ENCODE results near the gene RAD9A. TPM values are rescaled to one million over a fixed set of nuclear protein-coding genes. Genes with fewer than 3 reads are reported as not detected.

Gene RAD9A
- 10 to 100 TPM; 10.4 to 20.9 TPM for total RNA-seq
- polyA plus RNA-seq (ENCODE audit: insufficient read length in 2 of 2): 10 to 100 TPM; 31.4 to 43.5 TPM
- long read RNA-seq, donor 1, partial matches to known transcripts: 129 of 156 reads
- long read RNA-seq, donor 1, other reads (novel, unspliced or antisense): 22 of 156 reads
- long read RNA-seq, donor 2, partial matches to known transcripts: 23 of 43 reads
- long read RNA-seq, donor 2, other reads (novel, unspliced or antisense): 20 of 43 reads
- long read RNA-seq, donor 3, partial matches to known transcripts: 36 of 45 reads
- long read RNA-seq, donor 3, other reads (novel, unspliced or antisense): 9 of 45 reads
- long read RNA-seq, donor 4, partial matches to known transcripts: 307 of 312 reads
- long read RNA-seq, donor 4, other reads (novel, unspliced or antisense): 0 of 312 reads

- peaks cover 39% of the 10 kb centered on the region for H3K36me3 ChIP-seq (ENCODE audit: control insufficient read depth, insufficient read depth, low read length)
- H3K4me3 ChIP-seq (ENCODE audit: low read depth, low read length): peak within 1 kb of the TSS; percentile 85
- no peaks in the 10 kb centered on the region for H3K9me3 ChIP-seq (ENCODE audit: control insufficient read depth, insufficient read depth, low read length)
- H3K27me3 ChIP-seq (ENCODE audit: control insufficient read depth, insufficient read depth, low read length): no peaks in the 10 kb centered on the region
- peaks cover 23% of the 10 kb centered on the region for H3K4me1 ChIP-seq (ENCODE audit: control insufficient read depth, insufficient read depth, low read length)
- under 1% methylated on average over 72 of the region's 75 CpGs for WGBS (ENCODE audit: insufficient coverage)
- peak; percentile 87 to 98 (median 94) for DNase-seq (ENCODE audit: low read depth in 4 of 6, low spot score in 6 of 6)
- peak within 1 kb of the TSS; percentile 87 for H3K27ac ChIP-seq (ENCODE audit: low read depth, low read length)
Measured at GRCh38 chr11:67391304-67392182, at the start of gene RAD9A. TSS of gene RAD9A (plus strand) at chr11:67391986. CDS start at chr11:67392045, 59 bp downstream.

DNA sequence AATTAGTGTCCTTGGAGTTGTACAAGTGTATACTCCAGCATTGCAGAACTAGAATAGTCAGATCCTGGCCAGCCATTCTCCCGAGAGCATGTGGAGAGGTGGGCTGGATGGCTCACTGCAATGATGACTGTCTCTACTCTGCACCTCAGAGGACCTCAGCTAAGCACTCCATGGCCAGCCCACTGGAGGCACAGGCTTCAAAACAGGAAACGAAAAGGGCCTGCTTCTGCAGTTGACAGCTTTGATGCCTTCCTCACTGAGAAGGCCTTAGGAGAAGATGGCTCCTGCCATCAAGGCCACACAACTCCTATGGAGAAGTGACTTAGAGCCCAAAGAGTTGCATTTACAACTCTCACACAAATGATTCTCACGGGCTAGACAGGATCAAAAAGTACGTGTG is 47.5 kb upstream of the RAD9A start:
- Histone ChIP-seq H3K36me3 (ENCODE audit: control insufficient read depth, insufficient read depth, low read length) (peaks cover 2% of the 10 kb centered on the region), H3K9me3 (ENCODE audit: control insufficient read depth, insufficient read depth, low read length) (no peaks in the 10 kb centered on the region), H3K4me1 (ENCODE audit: control insufficient read depth, insufficient read depth, low read length) (no peaks in the 10 kb centered on the region), H3K27ac (ENCODE audit: low read depth, low read length) (no peak overlapping the region), H3K4me3 (ENCODE audit: low read depth, low read length) (no peak overlapping the region), H3K27me3 (ENCODE audit: control insufficient read depth, insufficient read depth, low read length) (no peaks in the 10 kb centered on the region)
- 89% methylated on average over 3 of the region's 4 CpGs for WGBS (ENCODE audit: insufficient coverage)
- DNase-seq (ENCODE audit: low read depth in 4 of 6, low spot score in 6 of 6): no peak

DNA sequence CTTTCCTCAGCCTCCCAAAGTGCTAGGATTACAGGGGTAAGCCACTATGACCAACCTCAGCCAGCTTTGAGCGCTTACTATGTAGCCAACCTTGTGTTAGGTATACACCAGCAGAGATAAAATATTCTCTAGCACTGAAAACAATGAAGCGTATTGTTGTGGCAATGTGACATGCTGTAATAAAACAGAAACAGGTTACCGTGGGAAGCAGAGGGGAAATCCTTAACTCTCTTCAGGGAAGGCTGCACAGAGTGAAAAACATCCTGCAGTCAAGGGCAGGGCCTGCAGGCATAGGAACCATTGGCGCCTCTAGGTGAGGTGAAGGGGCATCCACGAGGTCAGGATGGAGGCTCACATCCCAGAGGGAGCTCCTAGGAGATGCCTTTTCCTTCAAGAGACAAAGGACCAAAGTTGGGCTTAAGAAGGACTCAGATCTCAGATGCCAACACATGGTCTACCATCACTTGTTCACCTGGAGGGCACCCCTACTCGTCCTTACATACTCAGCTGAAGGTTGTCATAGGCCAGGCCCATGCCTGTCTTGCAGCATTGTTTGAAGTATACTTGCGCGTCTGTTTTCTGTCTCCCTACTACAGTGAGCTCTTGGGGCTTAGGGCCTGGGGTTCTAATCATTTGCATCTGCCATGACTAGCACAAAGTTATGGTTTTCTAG is 46.4 kb upstream of the RAD9A start:
- peaks cover 5% of the 10 kb centered on the region for H3K36me3 ChIP-seq (ENCODE audit: control insufficient read depth, insufficient read depth, low read length)
- no peaks in the 10 kb centered on the region for H3K4me1 ChIP-seq (ENCODE audit: control insufficient read depth, insufficient read depth, low read length)
- 70% methylated on average over 6 of the region's 8 CpGs for WGBS (ENCODE audit: insufficient coverage)
- DNase-seq (ENCODE audit: low read depth in 4 of 6, low spot score in 6 of 6): no peak
- H3K4me3 ChIP-seq (ENCODE audit: low read depth, low read length): no peak overlapping the region
- H3K27me3 ChIP-seq (ENCODE audit: control insufficient read depth, insufficient read depth, low read length): no peaks in the 10 kb centered on the region
- no peak overlapping the region for H3K27ac ChIP-seq (ENCODE audit: low read depth, low read length)
- H3K9me3 ChIP-seq (ENCODE audit: control insufficient read depth, insufficient read depth, low read length): no peaks in the 10 kb centered on the region

DNA sequence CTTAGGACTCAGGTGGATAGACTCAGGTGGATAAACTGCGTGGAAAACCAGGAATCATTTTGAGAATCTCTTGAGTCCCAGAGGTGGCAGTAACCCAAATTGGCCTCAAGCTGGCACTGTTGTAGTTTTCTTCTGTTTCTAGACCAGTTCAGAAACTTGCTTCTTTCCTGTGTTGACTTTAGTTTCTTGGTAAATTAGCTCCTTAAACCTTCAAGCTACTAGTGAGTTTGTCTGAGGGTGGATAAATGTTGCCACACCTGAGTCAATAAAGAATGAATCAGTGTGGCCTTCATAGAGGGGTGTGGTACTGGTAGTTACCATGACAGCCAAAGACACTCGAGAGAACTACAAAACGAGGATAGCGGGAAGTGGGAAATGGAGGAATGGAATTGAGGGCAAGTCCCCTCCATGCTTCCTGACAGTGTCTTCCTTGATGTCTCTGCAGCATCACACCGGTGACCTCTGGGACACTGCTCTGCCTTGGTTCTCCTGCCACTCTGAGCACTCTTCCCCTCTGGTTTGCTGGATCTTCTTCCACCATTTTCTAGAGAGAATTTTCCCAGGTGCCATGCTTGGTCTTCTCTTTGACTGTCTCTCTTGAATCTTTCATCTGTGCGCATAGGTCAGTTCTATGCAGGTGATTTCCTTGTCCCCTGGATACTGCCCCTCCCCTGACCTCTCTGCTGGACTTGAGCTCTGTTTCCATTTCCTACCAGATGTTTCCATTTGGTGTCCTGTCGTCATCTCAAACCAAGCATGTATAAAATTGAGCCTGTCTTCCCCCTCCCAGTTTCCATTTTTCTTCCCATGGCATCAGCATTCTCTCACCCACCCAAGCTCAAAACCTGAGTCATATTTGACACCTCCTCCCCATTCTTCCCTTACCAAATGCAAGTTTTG is 45.6 kb upstream of the RAD9A start:
- no peak overlapping the region for H3K4me3 ChIP-seq (ENCODE audit: low read depth, low read length)
- peak in 1 of 6 donors; percentile 54 for DNase-seq (ENCODE audit: low read depth in 4 of 6, low spot score in 6 of 6)
- no peaks in the 10 kb centered on the region for H3K9me3 ChIP-seq (ENCODE audit: control insufficient read depth, insufficient read depth, low read length)
- peaks cover 5% of the 10 kb centered on the region for H3K36me3 ChIP-seq (ENCODE audit: control insufficient read depth, insufficient read depth, low read length)
- 71% methylated on average over 7 of the region's 7 CpGs for whole genome bisulfite sequencing (ENCODE audit: insufficient coverage)
- H3K27ac ChIP-seq (ENCODE audit: low read depth, low read length): no peak overlapping the region
- peaks cover 3% of the 10 kb centered on the region for H3K4me1 ChIP-seq (ENCODE audit: control insufficient read depth, insufficient read depth, low read length)
- H3K27me3 ChIP-seq (ENCODE audit: control insufficient read depth, insufficient read depth, low read length): no peaks in the 10 kb centered on the region

DNA sequence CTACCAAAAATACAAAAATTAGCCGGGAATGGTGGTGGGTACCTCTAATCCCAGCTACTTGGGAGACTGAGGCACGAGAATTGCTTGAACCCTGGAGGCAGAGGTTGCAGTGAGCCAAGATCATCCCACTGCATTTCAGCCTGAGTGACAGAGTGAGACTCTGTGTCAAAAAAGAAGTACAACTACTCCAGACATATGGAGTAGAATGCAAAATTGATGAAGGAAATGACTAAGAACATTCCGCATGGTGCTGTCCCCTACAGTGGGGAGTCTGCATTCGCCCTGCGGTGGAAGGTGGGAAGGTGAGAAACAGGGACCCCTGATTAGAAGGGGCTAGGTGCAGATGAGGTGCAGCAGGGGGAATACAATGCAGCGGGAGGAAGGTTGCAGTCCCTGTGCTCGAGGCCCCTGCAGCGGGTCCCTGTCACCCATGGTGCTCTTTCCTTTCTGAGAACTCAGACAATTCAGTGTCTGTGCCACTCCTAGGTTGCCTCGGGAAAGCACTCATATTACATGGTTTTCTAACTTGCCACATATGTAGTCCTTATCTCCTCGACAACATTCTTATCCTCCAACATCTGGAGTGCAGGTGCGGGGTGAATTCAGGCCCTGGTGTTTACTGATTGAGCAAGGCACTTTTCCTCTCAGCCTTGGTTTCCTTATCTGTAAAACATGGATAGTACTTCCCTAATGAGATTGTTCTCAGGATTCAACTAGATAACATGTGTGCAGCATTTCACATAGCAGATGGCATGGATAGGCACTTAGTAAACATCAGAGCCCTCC is 43.6 kb upstream of the RAD9A start:
- no peaks in the 10 kb centered on the region for H3K9me3 ChIP-seq (ENCODE audit: control insufficient read depth, insufficient read depth, low read length)
- H3K4me1 ChIP-seq (ENCODE audit: control insufficient read depth, insufficient read depth, low read length): peaks cover 19% of the 10 kb centered on the region
- peaks cover 5% of the 10 kb centered on the region for H3K36me3 ChIP-seq (ENCODE audit: control insufficient read depth, insufficient read depth, low read length)
- WGBS (ENCODE audit: insufficient coverage): 89% methylated on average over 7 of the region's 11 CpGs
- H3K27me3 ChIP-seq (ENCODE audit: control insufficient read depth, insufficient read depth, low read length): no peaks in the 10 kb centered on the region
- no peak overlapping the region for H3K4me3 ChIP-seq (ENCODE audit: low read depth, low read length)
- no peak overlapping the region for H3K27ac ChIP-seq (ENCODE audit: low read depth, low read length)
- DNase-seq (ENCODE audit: low read depth in 4 of 6, low spot score in 6 of 6): no peak

DNA sequence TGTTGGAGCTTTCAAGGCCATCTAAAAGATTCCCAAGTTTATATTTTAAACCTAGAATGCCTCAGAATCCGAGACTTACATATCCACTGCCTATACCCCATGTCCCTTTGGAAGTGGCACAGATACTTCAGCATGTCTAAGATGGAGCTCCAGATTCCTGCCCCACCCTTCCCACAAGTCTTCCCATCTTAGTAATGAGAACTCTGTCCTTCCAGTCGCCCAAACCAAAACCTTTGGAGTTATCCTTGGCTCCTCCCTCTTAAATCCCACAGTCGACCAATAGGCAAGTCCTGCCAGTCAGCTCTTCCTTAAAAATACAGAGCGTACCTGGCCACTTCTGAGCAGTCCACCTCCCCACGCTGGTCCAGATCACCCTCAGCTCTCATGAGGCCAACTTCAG is 42.8 kb upstream of the RAD9A start:
- Histone ChIP-seq H3K4me3 (ENCODE audit: low read depth, low read length) (no peak overlapping the region), H3K27ac (ENCODE audit: low read depth, low read length) (no peak overlapping the region), H3K36me3 (ENCODE audit: control insufficient read depth, insufficient read depth, low read length) (peaks cover 5% of the 10 kb centered on the region), H3K27me3 (ENCODE audit: control insufficient read depth, insufficient read depth, low read length) (no peaks in the 10 kb centered on the region), H3K9me3 (ENCODE audit: control insufficient read depth, insufficient read depth, low read length) (no peaks in the 10 kb centered on the region), H3K4me1 (ENCODE audit: control insufficient read depth, insufficient read depth, low read length) (peaks cover 25% of the 10 kb centered on the region)
- WGBS (ENCODE audit: insufficient coverage): 67% methylated on average over 5 of the region's 5 CpGs
- DNase-seq (ENCODE audit: low read depth in 4 of 6, low spot score in 6 of 6): no peak

DNA sequence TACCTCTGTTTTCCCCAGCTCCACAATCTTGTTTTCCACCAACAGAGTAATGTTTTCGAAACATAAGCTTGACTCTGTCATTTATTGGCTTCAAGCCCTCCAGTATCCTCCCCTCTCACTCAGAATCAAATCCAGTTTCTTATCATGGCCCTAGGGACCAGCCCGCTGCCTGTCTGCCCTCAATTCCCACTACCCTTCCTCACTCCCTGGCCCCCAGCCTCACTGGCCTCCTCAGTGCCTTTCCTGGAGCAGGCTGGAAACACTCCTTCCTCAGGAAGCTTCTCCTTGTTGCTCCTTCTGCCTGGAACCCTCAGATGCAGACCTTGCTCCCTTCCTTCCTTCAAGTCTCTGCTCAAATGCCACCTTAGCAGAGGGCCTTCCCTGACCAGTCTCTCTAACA is 42.3 kb upstream of the RAD9A start:
- no peak for DNase-seq (ENCODE audit: low read depth in 4 of 6, low spot score in 6 of 6)
- Histone ChIP-seq H3K9me3 (ENCODE audit: control insufficient read depth, insufficient read depth, low read length) (no peaks in the 10 kb centered on the region), H3K4me1 (ENCODE audit: control insufficient read depth, insufficient read depth, low read length) (peaks cover 27% of the 10 kb centered on the region), H3K4me3 (ENCODE audit: low read depth, low read length) (no peak overlapping the region), H3K36me3 (ENCODE audit: control insufficient read depth, insufficient read depth, low read length) (peaks cover 5% of the 10 kb centered on the region), H3K27ac (ENCODE audit: low read depth, low read length) (no peak overlapping the region), H3K27me3 (ENCODE audit: control insufficient read depth, insufficient read depth, low read length) (no peaks in the 10 kb centered on the region)
- WGBS (ENCODE audit: insufficient coverage): 93% methylated on average over 2 of the region's 2 CpGs

- no peak for DNase-seq (ENCODE audit: low read depth in 4 of 6, low spot score in 6 of 6)
- Histone ChIP-seq H3K27me3 (ENCODE audit: control insufficient read depth, insufficient read depth, low read length) (no peaks in the 10 kb centered on the region), H3K9me3 (ENCODE audit: control insufficient read depth, insufficient read depth, low read length) (no peaks in the 10 kb centered on the region), H3K4me3 (ENCODE audit: low read depth, low read length) (no peak overlapping the region), H3K4me1 (ENCODE audit: control insufficient read depth, insufficient read depth, low read length) (peaks cover 32% of the 10 kb centered on the region), H3K27ac (ENCODE audit: low read depth, low read length) (no peak overlapping the region), H3K36me3 (ENCODE audit: control insufficient read depth, insufficient read depth, low read length) (peaks cover 5% of the 10 kb centered on the region)
- no CpG with 5 or more reads among the region's 4 CpGs for WGBS (ENCODE audit: insufficient coverage)
Measured at GRCh38 chr11:67349928-67350465, 41.8 kb upstream of the RAD9A start.

All from spinal cord (tissue), 10 donors.